ENCODE results near the gene ABTB2.

GRCh38 chr11:34201129-34201528 is 156.7 kb downstream of the ABTB2 start:
- TF ChIP-seq CTCF (optimal IDR thresholded peaks at IDR 0.05 in 1 of 3, IDR thresholded peaks at IDR 0.05 in 1 of 3, conservative IDR thresholded peaks at IDR 0.05 in 1 of 3; ENCODE audit: extremely low read depth in 1 of 3, insufficient read depth in 2 of 3, low read length in 3 of 3): no peak
- no peak for TF ChIP-seq EZH2 (IDR thresholded peaks at IDR 0.05; ENCODE audit: low read length)

All from keratinocyte (primary cell).